ENCODE results near the gene BCAS4.

- no peak for TF ChIP-seq POLR2A (IDR thresholded peaks at IDR 0.05)
- TF ChIP-seq CTCF (IDR thresholded peaks at IDR 0.05): no peak
Observed at GRCh38 chr20:50855498-50856474, 60.9 kb downstream of the BCAS4 start.

Measured in thyroid gland (tissue), 4 donors.